ENCODE results near the gene COL4A3.
A peak's percentile ranks its signal among the peaks of the same experiment; 100 is the strongest.

The COL4A3 gene

GRCh38 chr2:227163998-227164762 lies at the start of gene COL4A3, which contains the start of gene COL4A4:
Gene COL4A3 (plus strand): TSS chr2:227164624. CDS start chr2:227164727, 103 bp downstream.
Gene COL4A4 (minus strand): TSS chr2:227164205. CDS start chr2:227147483, 16,722 bp downstream.
- DNase-seq = peak; percentile 8 to 13

GRCh38 chr2:227115761-227116160 lies 48.7 kb upstream of the COL4A3 start:
- no peak for DNase-seq
- no peak for TF ChIP-seq POLR2A (IDR thresholded peaks at IDR 0.05; ENCODE audit: low read length)
- no peak for TF ChIP-seq GATA1 (IDR thresholded peaks at IDR 0.05; ENCODE audit: low read depth, low read length)

More at GRCh38 chr2:227163998-227164762, at the start of gene COL4A3, which contains the start of gene COL4A4:
- no peak for TF ChIP-seq POLR2A (IDR thresholded peaks at IDR 0.05; ENCODE audit: low read length)
- no peak for TF ChIP-seq GATA1 (IDR thresholded peaks at IDR 0.05; ENCODE audit: low read depth, low read length)

DNA sequence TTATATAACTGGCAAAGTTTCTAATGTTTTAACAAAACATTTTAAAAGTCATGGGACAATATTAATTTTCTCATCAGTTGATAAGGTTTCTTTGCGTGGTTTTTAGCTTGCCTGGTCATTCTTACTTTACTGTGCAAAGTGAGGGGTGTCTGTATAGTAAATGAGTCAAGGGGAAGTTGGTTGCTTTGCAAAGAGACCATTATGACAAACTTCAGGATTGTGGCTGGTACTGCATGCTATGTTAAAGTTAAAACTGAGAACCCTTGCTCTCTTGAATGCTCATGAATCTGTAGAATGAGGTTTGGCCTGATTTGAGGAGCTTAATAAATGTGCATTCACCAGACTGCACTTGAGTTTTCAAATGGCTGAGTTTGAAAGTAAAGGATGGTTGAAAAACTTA lies 47.4 kb upstream of the COL4A3 start:
- TF ChIP-seq POLR2A (IDR thresholded peaks at IDR 0.05; ENCODE audit: low read length) = no peak
- TF ChIP-seq GATA1 (IDR thresholded peaks at IDR 0.05; ENCODE audit: low read depth, low read length) = no peak
- no peak for DNase-seq

- no peak for TF ChIP-seq POLR2A (IDR thresholded peaks at IDR 0.05; ENCODE audit: low read length)
- TF ChIP-seq GATA1 (IDR thresholded peaks at IDR 0.05; ENCODE audit: low read depth, low read length) = no peak
These were observed 46.6 kb upstream of the COL4A3 start for GRCh38 chr2:227117852-227118251.

GRCh38 chr2:227118353-227118752 lies 46.1 kb upstream of the COL4A3 start:
- TF ChIP-seq POLR2A (IDR thresholded peaks at IDR 0.05; ENCODE audit: low read length) = no peak
- no peak for TF ChIP-seq GATA1 (IDR thresholded peaks at IDR 0.05; ENCODE audit: low read depth, low read length)

More at GRCh38 chr2:227117852-227118251, 46.6 kb upstream of the COL4A3 start:
- DNase-seq = no peak

DNA sequence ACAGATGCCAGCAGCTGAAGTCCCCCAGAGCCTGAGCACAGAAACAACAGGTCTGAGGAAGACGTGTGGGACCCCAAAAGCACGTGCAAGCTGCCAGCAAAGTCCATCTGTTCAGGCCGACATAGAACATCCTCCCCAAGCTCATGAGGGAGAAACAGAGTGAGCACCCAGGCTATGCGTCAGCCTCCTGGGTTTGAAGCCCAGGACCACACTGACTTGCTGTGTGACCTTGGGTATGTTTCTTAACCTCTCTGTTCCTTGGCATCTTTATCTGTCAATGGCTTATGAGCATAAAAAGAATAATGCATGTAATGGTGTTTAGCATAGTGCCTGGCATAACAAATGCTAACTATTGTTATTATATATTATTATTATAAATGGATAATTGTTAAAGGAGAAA lies 40.7 kb upstream of the COL4A3 start:
- TF ChIP-seq GATA1 (IDR thresholded peaks at IDR 0.05; ENCODE audit: low read depth, low read length) (no peak), POLR2A (IDR thresholded peaks at IDR 0.05; ENCODE audit: low read length) (no peak)
- DNase-seq = no peak

More at GRCh38 chr2:227118353-227118752, 46.1 kb upstream of the COL4A3 start:
- no peak for DNase-seq

DNA sequence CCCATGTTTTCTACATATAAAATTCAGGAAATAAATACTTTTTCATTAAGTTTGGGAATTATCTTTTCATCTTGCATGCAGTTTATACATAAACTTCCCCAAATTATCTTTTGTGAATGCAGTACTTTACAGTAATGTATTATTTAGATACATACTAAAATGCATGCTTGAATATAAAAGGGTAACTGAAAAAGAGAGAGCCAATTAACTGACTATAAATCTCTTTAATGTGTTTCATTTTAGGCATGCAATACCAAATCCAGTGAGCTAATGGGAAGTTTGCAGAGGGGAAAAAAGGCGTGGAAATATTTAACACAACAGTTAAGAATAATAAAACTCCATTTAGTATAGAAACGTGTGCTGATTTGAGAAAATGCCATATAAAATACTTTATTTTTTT lies 39.6 kb upstream of the COL4A3 start:
- DNase-seq = no peak
- TF ChIP-seq GATA1 (IDR thresholded peaks at IDR 0.05; ENCODE audit: low read depth, low read length) = no peak
- no peak for TF ChIP-seq POLR2A (IDR thresholded peaks at IDR 0.05; ENCODE audit: low read length)

- no peak for TF ChIP-seq GATA1 (IDR thresholded peaks at IDR 0.05; ENCODE audit: low read depth, low read length)
- no peak for TF ChIP-seq POLR2A (IDR thresholded peaks at IDR 0.05; ENCODE audit: low read length)
- peak in 1 of 2 experiments; percentile 11 for DNase-seq
These were observed 38.9 kb upstream of the COL4A3 start for GRCh38 chr2:227125506-227125905.

- TF ChIP-seq POLR2A (IDR thresholded peaks at IDR 0.05; ENCODE audit: low read length) = no peak
- no peak for TF ChIP-seq GATA1 (IDR thresholded peaks at IDR 0.05; ENCODE audit: low read depth, low read length)
- DNase-seq = no peak
These were observed 37.2 kb upstream of the COL4A3 start for GRCh38 chr2:227127201-227127600.

DNA sequence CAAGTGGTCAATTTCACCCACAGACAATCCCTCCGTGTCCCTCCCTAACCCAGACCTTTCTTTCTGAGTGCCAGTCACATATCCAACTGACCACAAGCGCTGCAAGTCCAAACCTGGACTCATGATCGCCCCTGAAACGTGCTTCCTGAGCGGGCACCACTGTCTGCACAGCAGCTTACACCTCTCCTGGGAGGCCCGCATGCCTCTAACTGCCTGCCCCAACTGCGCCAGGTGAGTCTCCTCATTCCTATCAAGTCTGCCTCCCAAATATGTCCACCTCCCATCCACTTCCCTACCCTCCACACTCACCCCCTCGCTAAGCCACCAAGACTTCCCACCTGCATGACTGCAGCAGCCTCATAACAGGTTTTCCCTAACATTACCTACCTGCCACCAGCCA lies 33.8 kb upstream of the COL4A3 start:
- TF ChIP-seq POLR2A (IDR thresholded peaks at IDR 0.05; ENCODE audit: low read length) = no peak
- no peak for TF ChIP-seq GATA1 (IDR thresholded peaks at IDR 0.05; ENCODE audit: low read depth, low read length)
- DNase-seq = no peak

GRCh38 chr2:227132986-227133385 lies 31.4 kb upstream of the COL4A3 start:
- no peak for DNase-seq
- TF ChIP-seq GATA1 (IDR thresholded peaks at IDR 0.05; ENCODE audit: low read depth, low read length) = no peak
- no peak for TF ChIP-seq POLR2A (IDR thresholded peaks at IDR 0.05; ENCODE audit: low read length)

DNA sequence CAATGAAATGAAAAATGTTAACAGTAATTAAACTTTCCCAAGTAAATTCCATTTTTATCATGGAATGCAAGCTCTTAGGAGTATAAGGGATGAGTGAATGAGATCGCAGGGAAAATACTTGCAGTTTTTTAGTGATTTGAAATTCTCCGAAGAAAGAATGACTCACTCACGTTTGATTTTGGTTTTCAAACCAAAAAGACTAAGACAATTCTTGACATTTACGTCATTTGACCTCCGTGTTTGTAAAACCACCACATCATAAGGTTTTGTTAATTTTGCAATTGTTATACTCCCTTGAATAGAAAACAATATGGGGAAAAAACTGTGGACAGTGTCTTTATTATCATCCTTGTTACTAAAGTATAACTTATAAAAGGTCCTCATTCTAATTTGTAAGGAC lies 29.8 kb upstream of the COL4A3 start:
- no peak for DNase-seq
- no peak for TF ChIP-seq GATA1 (IDR thresholded peaks at IDR 0.05; ENCODE audit: low read depth, low read length)
- TF ChIP-seq POLR2A (IDR thresholded peaks at IDR 0.05; ENCODE audit: low read length) = no peak

- no peak for DNase-seq
- no peak for TF ChIP-seq POLR2A (IDR thresholded peaks at IDR 0.05; ENCODE audit: low read length)
- no peak for TF ChIP-seq GATA1 (IDR thresholded peaks at IDR 0.05; ENCODE audit: low read depth, low read length)
These were observed 23.1 kb upstream of the COL4A3 start for GRCh38 chr2:227141301-227141700.

GRCh38 chr2:227143895-227144294 lies 20.5 kb upstream of the COL4A3 start:
- TF ChIP-seq GATA1 (IDR thresholded peaks at IDR 0.05; ENCODE audit: low read depth, low read length) (no peak), POLR2A (IDR thresholded peaks at IDR 0.05; ENCODE audit: low read length) (no peak)

GRCh38 chr2:227146456-227146855 lies 18.0 kb upstream of the COL4A3 start:
- TF ChIP-seq POLR2A (IDR thresholded peaks at IDR 0.05; ENCODE audit: low read length) (no peak), GATA1 (IDR thresholded peaks at IDR 0.05; ENCODE audit: low read depth, low read length) (no peak)
- DNase-seq = no peak

More at GRCh38 chr2:227143895-227144294, 20.5 kb upstream of the COL4A3 start:
- DNase-seq = no peak
